HG02798 (cell line): ENCODE measurements around the gene DAG1.

Experiments
- ATAC-seq: cut with Tn5 transposase; IDR thresholded peaks from one replicate; pipeline ENCODE4 v1.9.1; 2021; ENCODE audit warnings: mild to moderate bottlenecking; ENCODE audit not compliant: unreplicated experiment, poor library complexity

The DAG1 gene

DNA sequence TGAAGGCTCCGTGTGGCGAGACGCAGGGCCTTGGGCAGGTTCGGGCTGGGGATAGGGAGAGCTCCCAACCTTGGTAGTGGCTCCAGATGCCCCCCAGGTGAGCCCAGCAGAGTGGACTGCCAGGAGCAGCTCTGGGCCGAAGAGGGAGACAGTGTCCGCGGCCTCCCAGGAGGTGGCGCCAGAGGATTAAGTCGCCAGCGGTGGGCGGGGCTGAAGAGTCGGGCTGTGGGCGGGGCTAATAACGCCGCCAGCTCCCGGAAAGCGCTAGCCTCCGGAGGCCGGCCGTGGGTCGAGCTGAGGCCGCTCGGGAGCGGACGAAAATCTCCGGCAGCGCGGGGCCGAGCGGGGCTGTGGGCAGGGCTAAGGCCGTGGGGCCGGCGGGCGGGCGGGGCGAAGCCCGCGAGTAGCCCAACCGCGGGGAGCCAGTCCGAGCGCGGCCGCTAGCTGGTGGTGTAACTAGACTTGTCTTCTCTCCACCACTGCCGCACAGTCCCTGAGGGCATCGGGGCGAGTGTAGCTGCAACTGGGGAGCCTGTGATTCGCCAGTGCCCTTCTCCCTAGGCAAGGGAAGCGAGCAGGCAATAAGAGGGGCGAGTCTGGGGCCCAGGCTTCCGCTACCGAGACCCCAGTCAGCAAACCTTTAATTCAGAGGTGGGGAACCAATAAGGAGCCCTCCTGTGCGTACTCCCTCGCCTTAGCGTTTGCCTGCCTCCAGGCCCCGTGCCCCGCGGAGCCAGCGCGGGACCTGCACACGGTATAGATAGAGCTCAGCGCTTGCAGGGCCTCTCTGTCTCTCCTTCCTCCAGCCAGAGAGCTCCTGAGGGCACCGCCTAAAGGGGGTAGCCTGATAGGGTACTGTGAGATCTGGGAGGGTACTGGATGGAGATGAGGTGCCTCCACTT is 69.8 kb downstream of the DAG1 start:
- peak; percentile 96 for ATAC-seq

DNA sequence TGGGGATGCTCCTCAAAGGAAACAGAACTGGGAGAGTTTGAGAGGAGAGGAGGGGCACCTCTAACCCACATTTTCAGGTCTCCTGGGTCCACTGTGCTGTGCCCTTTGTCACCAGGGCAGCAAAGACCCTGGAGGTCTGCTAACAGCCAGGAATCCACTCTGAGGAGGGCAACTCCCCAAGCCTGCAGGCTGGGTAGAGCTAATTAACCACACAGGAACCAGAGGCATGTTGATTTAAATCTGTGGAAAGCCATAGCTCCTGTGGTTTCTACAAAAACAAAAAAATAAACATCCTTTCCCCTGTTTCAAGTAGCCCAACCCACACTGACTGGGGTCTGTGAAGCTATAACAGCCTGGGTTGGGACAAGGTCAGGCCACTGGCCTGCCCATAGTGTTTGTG is 82.0 kb downstream of the DAG1 start:
- no peak for ATAC-seq

DNA sequence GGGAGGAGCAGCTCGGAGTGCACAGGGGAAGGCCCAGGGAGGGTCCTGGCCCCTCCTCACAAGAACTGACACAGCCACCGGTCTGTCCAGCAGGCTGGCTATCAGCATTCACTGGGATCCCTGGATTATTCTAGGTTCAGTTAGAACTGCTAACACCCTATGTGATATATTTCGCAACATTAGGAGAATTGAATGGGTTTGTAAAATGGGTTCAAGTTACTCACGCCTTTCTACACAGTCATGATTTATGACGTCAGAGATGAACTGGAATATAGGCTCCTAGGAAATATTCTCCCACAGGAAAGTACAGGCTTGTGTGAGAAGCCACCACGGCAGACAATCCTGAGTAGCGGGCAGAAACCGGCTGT is 83.2 kb downstream of the DAG1 start:
- ATAC-seq = no peak

DNA sequence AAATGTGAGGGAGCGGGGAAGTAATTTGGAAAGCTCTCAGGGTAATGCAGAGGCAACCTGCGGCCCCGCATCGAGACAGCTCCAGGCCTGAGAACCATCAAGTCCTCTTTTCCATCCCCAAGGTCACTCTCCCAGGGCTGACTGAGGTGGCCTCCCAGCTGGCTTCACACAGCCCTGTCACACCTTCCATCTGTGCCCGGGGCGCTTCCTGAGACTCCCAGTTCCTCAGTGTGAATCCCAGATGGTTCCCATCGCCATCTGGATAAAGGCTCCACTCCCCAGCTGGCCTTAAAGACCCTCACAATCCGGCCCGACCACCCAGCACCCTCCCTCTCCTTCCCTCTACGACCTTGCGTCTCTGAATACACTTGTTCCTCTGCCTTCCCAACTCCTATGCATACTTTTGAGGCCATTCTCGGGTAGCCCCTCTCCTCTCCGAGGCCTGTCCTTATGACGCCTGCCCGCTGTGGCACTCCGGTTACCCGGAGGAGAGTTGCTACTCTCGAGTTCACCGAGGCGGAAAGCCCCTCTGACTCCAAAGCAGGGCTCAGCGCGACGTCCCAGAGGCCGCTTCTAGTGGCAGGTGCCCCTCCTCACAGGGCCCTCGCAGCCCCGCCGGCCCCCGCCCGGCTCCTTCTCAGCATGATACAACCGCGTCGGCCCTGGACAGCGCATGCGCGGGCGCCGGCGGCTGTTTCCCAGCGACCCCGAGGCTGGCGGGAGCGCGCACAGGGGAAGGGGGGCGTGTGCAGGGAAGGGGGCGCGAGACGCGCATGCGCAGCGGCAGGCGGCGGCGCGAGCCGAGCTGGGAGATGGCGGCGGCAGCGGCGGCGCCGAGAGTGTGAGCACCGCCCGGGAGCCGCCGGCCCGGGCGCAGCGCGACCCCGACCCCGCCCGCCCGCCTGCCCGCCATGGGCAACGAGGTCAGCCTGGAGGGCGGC is 83.9 kb downstream of the DAG1 start, which contains the start of gene BSN:
Gene BSN (plus strand): TSS at position 786 of the 941 bp plus-strand sequence. CDS start 126 bp downstream, at position 912.
- peak; percentile 90 for ATAC-seq

DNA sequence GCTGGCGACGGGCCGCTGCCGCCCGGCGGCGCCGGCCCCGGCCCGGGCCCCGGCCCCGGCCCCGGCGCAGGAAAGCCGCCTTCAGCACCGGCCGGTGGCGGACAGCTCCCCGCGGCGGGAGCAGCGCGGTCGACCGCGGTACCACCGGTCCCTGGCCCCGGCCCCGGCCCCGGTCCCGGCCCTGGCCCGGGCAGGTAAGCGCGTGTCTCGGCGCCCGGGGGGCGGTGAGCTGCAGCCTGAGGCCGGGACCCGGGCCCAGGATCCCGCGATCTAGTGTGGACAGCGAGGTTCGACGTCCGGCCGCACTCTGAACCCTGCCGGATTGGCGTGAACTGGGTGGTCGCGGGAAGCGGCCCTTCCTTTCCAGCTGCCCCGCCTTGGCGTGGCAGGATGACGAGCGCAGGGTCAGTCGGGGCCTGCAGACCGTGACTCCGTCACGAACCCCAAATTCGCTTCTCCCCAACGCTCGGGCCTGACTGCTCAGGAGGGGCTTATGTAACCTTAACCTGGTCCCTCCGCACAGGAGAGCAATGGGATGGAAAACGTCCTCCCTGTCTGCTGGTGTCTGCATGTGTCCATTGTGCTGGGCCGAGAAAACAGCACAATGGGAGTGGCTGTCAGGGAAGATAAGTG is 84.7 kb downstream of the DAG1 start:
- ATAC-seq = peak; percentile 60

DNA sequence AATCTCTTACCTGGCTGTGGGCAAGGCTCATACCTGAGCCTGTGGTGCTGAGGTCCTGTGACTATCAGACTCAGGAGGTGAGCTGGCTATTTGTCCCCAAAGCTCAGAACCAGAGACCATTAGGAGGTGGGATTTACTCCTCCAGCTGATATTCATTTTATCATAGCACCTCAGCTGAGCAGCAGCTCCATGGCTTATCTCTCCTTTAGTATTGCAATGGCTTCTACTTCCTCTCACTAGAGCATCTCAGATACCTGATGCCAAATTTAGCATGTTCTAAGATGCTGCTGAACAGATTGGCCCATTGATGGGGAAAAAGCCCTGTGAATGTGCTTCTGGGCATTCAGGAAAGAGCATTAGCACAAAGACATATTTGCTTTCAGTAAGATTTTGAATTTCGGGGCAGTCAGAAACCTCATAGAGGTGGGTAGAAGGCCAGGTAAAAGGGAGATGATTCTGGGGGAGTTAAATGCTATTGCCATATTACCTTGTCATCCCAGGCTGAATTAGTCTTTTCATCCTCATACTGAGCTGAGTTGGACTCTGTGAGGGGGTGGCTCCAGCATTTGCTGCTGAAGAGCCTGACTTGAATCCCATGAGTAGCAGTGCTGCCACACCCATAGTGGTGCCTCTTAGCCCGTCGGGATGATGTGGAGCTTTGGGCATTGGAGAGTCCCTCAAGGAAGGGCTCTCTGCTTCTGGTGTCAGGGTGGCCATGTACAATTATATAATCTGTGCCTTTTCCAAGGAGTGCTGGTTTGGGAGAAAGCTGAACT is 86.6 kb downstream of the DAG1 start:
- ATAC-seq = no peak

DNA sequence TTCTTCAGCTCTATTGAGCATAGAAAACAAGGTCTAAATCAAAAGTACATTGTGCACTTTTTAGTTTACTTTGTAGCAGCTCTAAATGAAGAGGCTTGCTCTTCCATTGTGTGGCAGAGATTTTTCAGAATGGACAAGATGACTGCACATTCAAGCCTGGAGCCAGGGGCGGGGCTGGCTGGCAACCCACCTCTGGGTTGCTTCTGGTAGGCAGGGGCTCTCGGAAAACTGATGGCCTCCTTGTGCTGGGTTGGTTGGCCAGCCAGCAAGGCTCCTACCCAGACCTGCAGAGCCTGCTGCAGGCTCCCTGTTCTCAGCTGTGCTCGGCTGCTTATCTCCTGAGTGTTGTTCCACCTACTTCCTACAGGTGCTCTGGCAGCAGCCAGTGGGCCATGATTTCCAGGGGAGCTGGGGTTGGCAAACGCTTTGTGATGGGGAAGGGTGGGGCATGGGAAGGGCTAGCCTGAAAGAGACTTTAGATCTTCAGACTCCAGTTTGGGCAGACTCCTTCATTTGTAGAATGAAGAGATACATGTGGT is 93.0 kb downstream of the DAG1 start:
- no peak for ATAC-seq

DNA sequence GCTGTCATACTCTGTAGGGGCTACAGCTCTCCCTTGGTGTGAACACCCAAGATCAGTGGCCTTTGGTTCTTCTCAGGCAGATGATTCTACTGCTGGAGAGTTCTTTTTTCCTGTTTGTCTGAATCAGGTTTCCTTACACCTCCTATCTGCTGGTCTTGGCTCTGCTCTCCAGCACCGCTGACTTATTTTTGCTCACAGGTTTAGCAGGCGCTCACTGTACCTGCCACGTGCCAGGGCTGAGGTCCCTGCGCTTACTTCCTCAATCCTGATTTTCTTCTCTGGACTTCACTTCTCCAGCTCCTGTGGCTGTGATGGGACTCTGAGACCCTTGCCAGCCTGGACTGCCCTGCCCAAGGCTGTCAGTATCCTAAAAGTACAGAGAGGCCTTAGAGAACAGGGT is 93.7 kb downstream of the DAG1 start:
- no peak for ATAC-seq

DNA sequence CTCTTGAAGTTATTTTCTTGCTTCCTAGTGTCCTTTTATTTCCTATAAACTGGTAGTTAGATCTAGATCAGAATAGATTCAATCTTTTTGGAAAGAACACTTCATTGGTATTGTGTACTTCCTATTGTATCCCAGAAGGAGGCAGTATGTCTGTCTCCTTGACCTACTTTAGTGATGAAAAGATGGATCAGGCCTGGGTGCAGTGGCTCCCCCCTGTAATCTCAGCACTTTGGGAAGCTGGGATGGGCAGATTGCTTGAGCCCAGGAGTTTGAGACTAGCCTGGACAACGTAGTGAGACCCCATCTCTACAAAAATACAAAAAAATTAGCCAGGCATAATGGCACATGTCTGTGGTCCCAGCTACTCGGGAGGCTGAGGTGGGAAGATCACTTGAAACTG is 96.2 kb downstream of the DAG1 start:
- ATAC-seq = no peak

DNA sequence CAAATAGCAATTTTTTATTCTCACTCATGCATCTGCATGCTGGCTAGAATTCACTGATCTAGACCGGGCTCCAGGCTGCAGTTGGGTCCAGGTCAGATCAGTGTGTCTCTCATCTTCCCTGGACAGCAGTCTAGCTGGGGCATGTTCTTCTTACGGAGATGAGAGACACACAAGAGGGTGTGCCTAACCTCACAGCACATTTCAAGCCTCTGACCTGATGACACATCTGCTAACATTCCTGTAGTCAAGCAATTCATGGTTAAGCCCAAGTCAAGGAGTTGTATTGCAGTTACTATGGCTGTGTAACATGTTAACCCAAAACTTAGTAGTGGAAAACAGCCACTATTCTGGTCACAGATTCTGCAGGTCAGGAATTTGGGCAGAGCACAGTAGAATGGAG is 97.3 kb downstream of the DAG1 start:
- ATAC-seq = no peak

DNA sequence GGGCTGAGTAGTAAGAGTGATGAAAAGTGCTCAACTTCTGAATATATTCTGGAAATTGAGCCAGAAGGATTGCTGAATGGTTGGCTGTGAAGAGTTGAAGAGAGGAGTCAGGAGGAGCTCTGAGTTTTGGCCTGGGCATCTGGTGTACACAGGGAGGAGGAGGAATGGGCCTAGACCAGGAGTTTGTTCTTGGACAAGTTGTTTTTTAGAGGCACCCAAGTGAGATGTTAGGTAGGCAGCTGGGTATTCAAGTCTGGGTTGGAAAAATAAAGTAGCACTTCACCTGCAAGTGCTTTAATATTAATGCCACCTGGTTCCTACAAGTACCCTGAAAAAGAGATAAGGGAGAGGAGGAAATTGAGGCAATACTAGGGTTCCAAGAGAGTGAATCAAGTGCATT is 98.9 kb downstream of the DAG1 start:
- ATAC-seq = no peak

DNA sequence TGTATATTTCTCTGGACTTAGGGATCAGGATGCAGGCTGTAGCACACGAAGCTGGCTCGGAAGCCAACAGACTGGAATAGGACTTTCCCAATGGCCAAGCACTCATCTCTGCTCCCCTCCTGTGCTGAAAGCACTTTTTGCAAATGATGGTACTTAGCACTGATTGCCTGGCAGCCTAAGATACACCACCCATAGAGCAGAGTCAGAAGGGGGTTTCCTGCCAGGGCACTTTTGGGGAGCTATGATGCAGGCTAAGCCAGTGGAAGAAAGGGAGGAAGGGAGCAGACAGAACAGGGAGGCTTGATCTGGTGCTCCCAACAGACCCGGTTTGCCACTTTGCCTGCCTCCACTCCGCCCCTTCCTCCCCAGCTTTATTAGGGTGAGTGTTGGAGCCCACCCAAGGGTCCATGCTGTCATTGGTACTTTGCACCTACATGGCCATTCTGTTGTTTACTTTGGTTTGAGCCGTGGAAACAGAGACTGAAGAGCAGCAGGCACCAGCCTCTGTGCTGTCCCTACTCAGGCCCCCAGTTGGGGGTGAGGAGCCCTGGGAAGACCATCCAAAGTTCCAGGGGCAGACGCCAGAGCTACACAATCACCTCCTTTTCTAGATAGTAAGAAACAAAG is 100.1 kb downstream of the DAG1 start:
- no peak for ATAC-seq

DNA sequence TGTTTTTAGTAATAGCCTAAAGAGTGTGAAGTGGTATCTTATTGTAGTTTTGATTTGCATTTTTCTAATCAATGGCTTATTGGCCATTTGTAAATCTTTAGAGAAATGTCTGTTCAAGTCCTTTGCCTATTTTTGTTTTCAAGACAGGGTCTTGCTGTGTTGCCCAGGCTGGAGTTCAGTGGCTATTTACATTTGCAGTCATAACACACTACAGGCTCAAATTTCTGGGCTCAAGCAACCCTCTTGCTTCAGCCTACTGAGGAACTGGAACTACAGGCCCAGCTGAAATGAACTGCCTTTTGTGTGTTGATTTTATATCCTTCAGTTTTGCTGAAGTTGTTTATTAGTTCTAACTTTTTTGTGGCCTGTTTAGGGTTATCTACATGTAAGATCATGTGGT is 112.1 kb downstream of the DAG1 start:
- ATAC-seq = no peak
